Neural cell (in vitro differentiated cells): ENCODE measurements around the gene CD6. TPM values are rescaled to one million over a fixed set of nuclear protein-coding genes. Genes with fewer than 3 reads are reported as not detected.
A peak's percentile ranks its signal among the peaks of the same experiment; 100 is the strongest.

Source experiments
- H2AFZ ChIP-seq: fragments of 200-600, 300-800 bp; sonication (generic), shearing (Covaris generic); 2 replicates; pipeline ENCODE4 v1.6.0; 2014; ENCODE audit warnings: low read depth, mild to moderate bottlenecking, antibody characterized with exemption, low read length, moderate library complexity
- H3F3A ChIP-seq: fragments of 200-600 bp; shearing (Covaris generic); 2 replicates; pipeline ENCODE4 v1.6.1; 2016; ENCODE audit warnings: mild to moderate bottlenecking, moderate library complexity, mixed read lengths, antibody characterized with exemption, low read length; ENCODE audit not compliant: insufficient read depth, poor library complexity, severe bottlenecking
- H3K27ac ChIP-seq: fragments of 200-600, 300-800 bp; sonication (generic), shearing (Covaris generic); 2 replicates; pipeline ENCODE4 v1.5.1; 2014; ENCODE audit warnings: mild to moderate bottlenecking, low read length, moderate library complexity
- H3K27me3 ChIP-seq: fragments of 300-800, 200-600 bp; sonication (generic), shearing (Covaris generic); 2 replicates; pipeline ENCODE4 v1.6.0; 2014; ENCODE audit warnings: mild to moderate bottlenecking, low read depth, low read length, moderate library complexity; ENCODE audit not compliant: insufficient read depth
- H3K36me3 ChIP-seq: fragments of 300-800, 200-600 bp; sonication (generic), shearing (Covaris generic); 2 replicates; pipeline ENCODE4 v1.5.1; 2014; ENCODE audit warnings: mild to moderate bottlenecking, antibody characterized with exemption, low read length, moderate library complexity; ENCODE audit not compliant: insufficient read depth
- H3K4me2 ChIP-seq: fragments of 300-800, 200-600 bp; sonication (generic), shearing (Covaris generic); 2 replicates; pipeline ENCODE4 v1.6.0; 2014; ENCODE audit warnings: mild to moderate bottlenecking, low read length
- H3K4me3 ChIP-seq: fragments of 300-800, 200-600 bp; sonication (generic), shearing (Covaris generic); 2 replicates; pipeline ENCODE4 v1.5.1; 2014; ENCODE audit warnings: mild to moderate bottlenecking, low read length, moderate library complexity
- H3K79me2 ChIP-seq: fragments of 200-600 bp; shearing (Covaris generic); replicated peaks from 2 replicates; pipeline ENCODE4 v1.6.0; 2014; ENCODE audit warnings: mild to moderate bottlenecking, low read length, moderate library complexity; ENCODE audit not compliant: insufficient read depth
- H3K9ac ChIP-seq: fragments of 300-800, 200-600 bp; sonication (generic), shearing (Covaris generic); 2 replicates; pipeline ENCODE4 v1.6.1; 2016; ENCODE audit warnings: mild to moderate bottlenecking, low read length, mixed read lengths
- H3K9me2 ChIP-seq: fragments of 200-600 bp; shearing (Covaris generic); 2 replicates; pipeline ENCODE4 v1.6.1; 2016; ENCODE audit warnings: mild to moderate bottlenecking, low read length, mixed read lengths; ENCODE audit not compliant: insufficient read depth
- H3K9me3 ChIP-seq: fragments of 200-600, 300-800 bp; sonication (generic), shearing (Covaris generic); 2 replicates; pipeline ENCODE4 v1.6.1; 2016; ENCODE audit warnings: mild to moderate bottlenecking, mixed run types, low read length, moderate library complexity, mixed read lengths
- H4K20me1 ChIP-seq: fragments of 200-600 bp; shearing (Covaris generic); 2 replicates; pipeline ENCODE4 v1.6.1; 2016; ENCODE audit warnings: mild to moderate bottlenecking, mixed run types; ENCODE audit not compliant: insufficient read depth
- CTCF ChIP-seq: fragments of 450-650 bp; IDR thresholded peaks from 2 replicates; pipeline ENCODE4 v1.5.1; 2014; ENCODE audit warnings: antibody characterized with exemption, mild to moderate bottlenecking, moderate library complexity; ENCODE audit not compliant: poor library complexity, severe bottlenecking
- EP300 ChIP-seq: fragments of 450-650 bp; conservative IDR thresholded peaks from 2 replicates; pipeline ENCODE4 v1.6.1; 2014; ENCODE audit warnings: antibody characterized with exemption, mild to moderate bottlenecking, moderate library complexity; ENCODE audit not compliant: poor library complexity, severe bottlenecking
- EZH2 ChIP-seq: fragments of 200-600, 300-800 bp; shearing (Covaris generic), sonication (generic); IDR thresholded peaks from 2 replicates; pipeline ENCODE4 v1.6.1; 2014; ENCODE audit warnings: antibody characterized with exemption, low read length, borderline replicate concordance, mild to moderate bottlenecking; ENCODE audit not compliant: insufficient read depth, poor library complexity, severe bottlenecking
- MXI1 ChIP-seq: fragments of 450-650 bp; conservative IDR thresholded peaks from 2 replicates; pipeline ENCODE4 v1.6.1; 2014; ENCODE audit warnings: antibody characterized with exemption, mild to moderate bottlenecking; ENCODE audit not compliant: poor library complexity, severe bottlenecking
- POLR2AphosphoS5 ChIP-seq: IDR thresholded peaks from 2 replicates; pipeline ENCODE4 v1.6.1; 2012
- RAD21 ChIP-seq: fragments of 450-650 bp; conservative IDR thresholded peaks from 2 replicates; pipeline ENCODE4 v1.6.1; 2014; ENCODE audit warnings: antibody characterized with exemption, mild to moderate bottlenecking, moderate library complexity
- SMC3 ChIP-seq: fragments of 450-650 bp; conservative IDR thresholded peaks from 2 replicates; pipeline ENCODE4 v1.6.1; 2014; ENCODE audit warnings: antibody characterized with exemption, mild to moderate bottlenecking, moderate library complexity; ENCODE audit not compliant: poor library complexity
- TAF1 ChIP-seq: IDR thresholded peaks from 2 replicates; pipeline ENCODE4 v1.6.1; 2012; ENCODE audit warnings: low read depth
- polyA plus RNA-seq: library from polyadenylated mRNA; depleted of rRNA; stranded (reverse); fragments of >200 nt; gene quantifications from 2 replicates; pipeline ENCODE4 v1.2.3, GENCODE V29; 2014
- TF ChIP-seq, protein P1 (sequence below): IDR thresholded peaks from 2 replicates; pipeline ENCODE4 v1.6.1; 2012; ENCODE audit warnings: borderline replicate concordance

The CD6 gene
- polyA plus RNA-seq, 1 donor from 2014 or later = not detected

- no peaks in the 10 kb centered on the region for H3K36me3 ChIP-seq
- H3K9me3 ChIP-seq = no peaks in the 10 kb centered on the region
- no peak overlapping the region for H3K4me3 ChIP-seq
- peaks cover 33% of the 10 kb centered on the region for H3K27me3 ChIP-seq
- H3F3A ChIP-seq = no peaks in the 10 kb centered on the region
- no peak overlapping the region for H3K4me2 ChIP-seq
- no peak overlapping the region for H3K9ac ChIP-seq
- no peaks in the 10 kb centered on the region for H3K9me2 ChIP-seq
- H2AFZ ChIP-seq = no peak overlapping the region
- TF ChIP-seq CTCF (no peak), POLR2AphosphoS5 (no peak), EP300 (no peak), RAD21 (no peak), TAF1 (no peak), EZH2 (no peak), SMC3 (no peak), MXI1 (no peak)
- TF ChIP-seq, protein P1, sequence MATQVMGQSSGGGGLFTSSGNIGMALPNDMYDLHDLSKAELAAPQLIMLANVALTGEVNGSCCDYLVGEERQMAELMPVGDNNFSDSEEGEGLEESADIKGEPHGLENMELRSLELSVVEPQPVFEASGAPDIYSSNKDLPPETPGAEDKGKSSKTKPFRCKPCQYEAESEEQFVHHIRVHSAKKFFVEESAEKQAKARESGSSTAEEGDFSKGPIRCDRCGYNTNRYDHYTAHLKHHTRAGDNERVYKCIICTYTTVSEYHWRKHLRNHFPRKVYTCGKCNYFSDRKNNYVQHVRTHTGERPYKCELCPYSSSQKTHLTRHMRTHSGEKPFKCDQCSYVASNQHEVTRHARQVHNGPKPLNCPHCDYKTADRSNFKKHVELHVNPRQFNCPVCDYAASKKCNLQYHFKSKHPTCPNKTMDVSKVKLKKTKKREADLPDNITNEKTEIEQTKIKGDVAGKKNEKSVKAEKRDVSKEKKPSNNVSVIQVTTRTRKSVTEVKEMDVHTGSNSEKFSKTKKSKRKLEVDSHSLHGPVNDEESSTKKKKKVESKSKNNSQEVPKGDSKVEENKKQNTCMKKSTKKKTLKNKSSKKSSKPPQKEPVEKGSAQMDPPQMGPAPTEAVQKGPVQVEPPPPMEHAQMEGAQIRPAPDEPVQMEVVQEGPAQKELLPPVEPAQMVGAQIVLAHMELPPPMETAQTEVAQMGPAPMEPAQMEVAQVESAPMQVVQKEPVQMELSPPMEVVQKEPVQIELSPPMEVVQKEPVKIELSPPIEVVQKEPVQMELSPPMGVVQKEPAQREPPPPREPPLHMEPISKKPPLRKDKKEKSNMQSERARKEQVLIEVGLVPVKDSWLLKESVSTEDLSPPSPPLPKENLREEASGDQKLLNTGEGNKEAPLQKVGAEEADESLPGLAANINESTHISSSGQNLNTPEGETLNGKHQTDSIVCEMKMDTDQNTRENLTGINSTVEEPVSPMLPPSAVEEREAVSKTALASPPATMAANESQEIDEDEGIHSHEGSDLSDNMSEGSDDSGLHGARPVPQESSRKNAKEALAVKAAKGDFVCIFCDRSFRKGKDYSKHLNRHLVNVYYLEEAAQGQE = no peak
- H3K27ac ChIP-seq = no peak overlapping the region
- H4K20me1 ChIP-seq = no peaks in the 10 kb centered on the region
- H3K79me2 ChIP-seq = no peaks in the 10 kb centered on the region
Observed at GRCh38 chr11:61004761-61005181, 33.3 kb downstream of the CD6 start.

DNA sequence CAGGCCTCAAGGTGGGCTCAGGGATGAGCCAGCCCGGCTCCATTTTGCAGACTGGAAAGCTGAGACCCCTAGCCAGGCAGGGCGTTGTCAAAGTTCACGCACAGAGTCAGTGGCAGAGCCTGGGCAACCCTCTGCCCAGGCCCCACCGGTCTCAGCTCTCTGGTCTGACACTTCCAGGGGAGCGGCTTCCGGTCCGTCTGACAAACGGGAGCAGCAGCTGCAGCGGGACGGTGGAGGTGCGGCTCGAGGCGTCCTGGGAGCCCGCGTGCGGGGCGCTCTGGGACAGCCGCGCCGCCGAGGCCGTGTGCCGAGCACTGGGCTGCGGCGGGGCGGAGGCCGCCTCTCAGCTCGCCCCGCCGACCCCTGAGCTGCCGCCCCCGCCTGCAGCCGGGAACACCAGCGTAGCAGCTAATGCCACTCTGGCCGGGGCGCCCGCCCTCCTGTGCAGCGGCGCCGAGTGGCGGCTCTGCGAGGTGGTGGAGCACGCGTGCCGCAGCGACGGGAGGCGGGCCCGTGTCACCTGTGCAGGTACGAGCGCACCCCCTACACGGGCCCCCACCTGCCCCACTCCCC, 36.0 kb downstream of the CD6 start:
- Histone ChIP-seq H3K9me2 (no peaks in the 10 kb centered on the region), H3K4me3 (peak overlapping the region; percentile 60), H3K9ac (peak overlapping the region; percentile 9), H3K27ac (no peak overlapping the region), H3K27me3 (peaks cover 33% of the 10 kb centered on the region), H3K4me2 (no peak overlapping the region), H3K79me2 (no peaks in the 10 kb centered on the region), H3K9me3 (no peaks in the 10 kb centered on the region), H2AFZ (no peak overlapping the region), H4K20me1 (no peaks in the 10 kb centered on the region), H3K36me3 (no peaks in the 10 kb centered on the region), H3F3A (no peaks in the 10 kb centered on the region)
- TF ChIP-seq, protein P1 = no peak
- TF ChIP-seq RAD21 = peak; percentile 24
- no peak for TF ChIP-seq SMC3
- TF ChIP-seq TAF1 = peak; percentile 7
- TF ChIP-seq MXI1 = no peak
